ENCODE results near the gene NHP2. TPM values are rescaled to one million over a fixed set of nuclear protein-coding genes. Genes with fewer than 3 reads are reported as not detected.
A peak's percentile ranks its signal among the peaks of the same experiment; 100 is the strongest.
"Not testable (repeated sequence)": the region's sequence is repeated elsewhere in the genome, so short reads cannot be mapped to it uniquely, and the experiment has no call there.

NHP2 gene
- polyA plus RNA-seq, 2 of the 4 experiments (the other 2 are of a cell fraction): 205 to 553 TPM

GRCh38 chr5:178130576-178131445 is 22.9 kb downstream of the NHP2 start, which contains the start of gene RMND5B (continued):
- TF ChIP-seq ZFP36 (IDR thresholded peaks at IDR 0.05; ENCODE audit: borderline replicate concordance, partially characterized antibody) (no peak), JUN (IDR thresholded peaks at IDR 0.05) (peak; percentile 69 to 89; a peak in 4 of 5 replicates), E2F6 (IDR thresholded peaks at IDR 0.05; ENCODE audit: borderline replicate concordance, low read depth) (peak; percentile 74; the same call in 1 of the 2 replicates), RCOR1 (IDR thresholded peaks at IDR 0.05; ENCODE audit: low read depth, low read length) (no peak), NFE2L2 (conservative IDR thresholded peaks at IDR 0.05; ENCODE audit: low read length) (no peak)

GRCh38 chr5:178130234-178130575 is 23.5 kb downstream of the NHP2 start:
- 3% methylated on average over 8 of the region's 11 CpGs for WGBS (ENCODE audit: missing lambda C conversion rate)
- Histone ChIP-seq H3K27ac (peak overlapping the region; percentile 94 to 98), H3K4me3 (peak overlapping the region; percentile 77), H3K4me2 (peak overlapping the region; percentile 69)
- FAIRE-seq; ATAC-seq; H3K4me1 ChIP-seq; POLR2A ChIA-PET; H3K9me3 ChIP-seq; DNase-seq (ENCODE audit: low read depth in 1 of 2, low spot score in 1 of 2): not testable (repeated sequence)
- CTCF ChIA-PET: interaction anchor here (0.7 to 2.4 kb wide), 3 partner anchors 10 to 19 kb away, joined by 3 to 13 read pairs (median 3); no protein-coding TSS in a partner anchor

- peaks cover 7% of the 10 kb centered on the region; the same call in 1 of the 3 replicates for H3K4me1 ChIP-seq
- TF ChIP-seq CEBPB (IDR thresholded peaks at IDR 0.05): no peak
- TF ChIP-seq CTCF (IDR thresholded peaks at IDR 0.05): no peak
- no peak for TF ChIP-seq FOXS1 (CRISPR knock-in tag; IDR thresholded peaks at IDR 0.05)
- no peak for TF ChIP-seq MAFK (IDR thresholded peaks at IDR 0.05; ENCODE audit: partially characterized antibody)
- no peak for TF ChIP-seq GATA3 (IDR thresholded peaks at IDR 0.05; ENCODE audit: borderline replicate concordance)
- TF ChIP-seq MAX (IDR thresholded peaks at IDR 0.05): no peak
- TF ChIP-seq E2F6 (IDR thresholded peaks at IDR 0.05; ENCODE audit: borderline replicate concordance, low read depth): no peak
- no peak for TF ChIP-seq EP300 (IDR thresholded peaks at IDR 0.05)
- H3K4me2 ChIP-seq: peak overlapping the region; percentile 69
- no peaks in the 10 kb centered on the region for H3K9me3 ChIP-seq
- DNase-seq (ENCODE audit: low read depth in 1 of 2, low spot score in 1 of 2): no peak
- 94% methylated on average over 9 of the region's 9 CpGs for WGBS (ENCODE audit: missing lambda C conversion rate)
- POLR2A ChIA-PET: interaction anchor here (0.7 kb wide), 1 partner anchor 52 kb away, joined by 6 read pairs; no protein-coding TSS in a partner anchor
- H3K27ac ChIP-seq: peak overlapping the region in 1 of 2 experiments; percentile 98; a peak in 2 of 6 replicates
- no peak for FAIRE-seq
- ATAC-seq: no peak
- CTCF ChIA-PET: interaction anchor here (1.0 to 2.4 kb wide), 4 partner anchors 9 to 53 kb away, joined by 3 to 13 read pairs (median 4); no protein-coding TSS in a partner anchor
- H3K4me3 ChIP-seq: no peak overlapping the region; the same call in 2 of the 3 replicates
Observed at GRCh38 chr5:178129296-178129695, 24.4 kb downstream of the NHP2 start.

GRCh38 chr5:178127300-178128009 is 26.2 kb downstream of the NHP2 start:
- FAIRE-seq, POLR2A ChIA-PET: not testable (repeated sequence)
- 83% methylated on average over 12 of the region's 14 CpGs for WGBS (ENCODE audit: missing lambda C conversion rate)

More at GRCh38 chr5:178127300-178128009, 26.2 kb downstream of the NHP2 start:
- not testable (repeated sequence) for H3K4me3 ChIP-seq; H3K4me2 ChIP-seq; H3K9me3 ChIP-seq; H3K4me1 ChIP-seq; H3K27ac ChIP-seq; ATAC-seq; DNase-seq (ENCODE audit: low read depth in 1 of 2, low spot score in 1 of 2)
- CTCF ChIA-PET: interaction anchor here (1.2 kb wide), 1 partner anchor 51 kb away, joined by 3 read pairs; no protein-coding TSS in a partner anchor

All from A549 (cell line).